GM23338 (cell line): ENCODE measurements around the gene CDH19. TPM values are rescaled to one million over a fixed set of nuclear protein-coding genes. Genes with fewer than 3 reads are reported as not detected.

ENCODE experiments used
- ATAC-seq: fragments of 200-7000 bp; cut with Tn5 transposase; 3 replicates; pipeline ENCODE4 v1.9.1; 2020
- DNase-seq: peaks from one replicate; pipeline ENCODE4 v3.0.0-alpha.2; 2015; ENCODE audit warnings: low spot score
- H2AFZ ChIP-seq: fragments of 200-600 bp; sonication (generic); 2 replicates; pipeline ENCODE4 v1.8.0; 2016; ENCODE audit warnings: antibody characterized with exemption, mild to moderate bottlenecking, moderate library complexity
- H3F3A ChIP-seq: fragments of 200-600 bp; sonication (generic); replicated peaks from 2 replicates; pipeline ENCODE4 v1.8.0; 2017; ENCODE audit warnings: antibody characterized with exemption, mixed run types, low read depth
- H3K27ac ChIP-seq: fragments of 200-600 bp; sonication (generic); 2 replicates; pipeline ENCODE4 v1.6.1; 2016; ENCODE audit warnings: low read depth
- H3K27me3 ChIP-seq: fragments of 200-600 bp; sonication (generic); 2 replicates; pipeline ENCODE4 v1.8.0; 2016; ENCODE audit warnings: mild to moderate bottlenecking, mixed run types, moderate library complexity; ENCODE audit not compliant: insufficient read depth
- H3K36me3 ChIP-seq: fragments of 200-600 bp; sonication (generic); 2 replicates; pipeline ENCODE4 v1.8.0; 2016; ENCODE audit warnings: mild to moderate bottlenecking; ENCODE audit not compliant: insufficient read depth
- H3K4me1 ChIP-seq: fragments of 200-600 bp; sonication (generic); 2 replicates; pipeline ENCODE4 v1.8.0; 2016; ENCODE audit warnings: mild to moderate bottlenecking, moderate library complexity; ENCODE audit not compliant: insufficient read depth
- H3K4me2 ChIP-seq: fragments of 200-600 bp; sonication (generic); 2 replicates; pipeline ENCODE4 v1.7.1; 2017; ENCODE audit warnings: mixed run types
- H3K4me3 ChIP-seq: fragments of 200-600 bp; sonication (generic); 2 replicates; pipeline ENCODE4 v1.6.1; 2016; ENCODE audit warnings: mixed run types
- H3K79me2 ChIP-seq: fragments of 200-600 bp; sonication (generic); replicated peaks from 2 replicates; pipeline ENCODE4 v1.8.0; 2017; ENCODE audit warnings: mild to moderate bottlenecking; ENCODE audit not compliant: insufficient read depth
- H3K9me2 ChIP-seq: fragments of 200-600 bp; sonication (generic); 2 replicates; pipeline ENCODE4 v1.8.0; 2017; ENCODE audit not compliant: insufficient read depth
- H4K20me1 ChIP-seq: fragments of 200-600 bp; sonication (generic); replicated peaks from 2 replicates; pipeline ENCODE4 v1.8.0; 2017; ENCODE audit warnings: mild to moderate bottlenecking; ENCODE audit not compliant: insufficient read depth
- H3K27ac Mint-ChIP-seq: 2 replicates; pipeline ENCODE4 v1.8.0; 2020; ENCODE audit warnings: inconsistent platforms, mild to moderate bottlenecking, moderate library complexity, mixed read lengths
- H3K27me3 Mint-ChIP-seq: 3 replicates; pipeline ENCODE4 v1.8.0; 2022; ENCODE audit warnings: low read depth, mild to moderate bottlenecking, moderate library complexity, mixed read lengths, inconsistent platforms; ENCODE audit not compliant: insufficient read depth, poor library complexity
- H3K36me3 Mint-ChIP-seq: 3 replicates; pipeline ENCODE4 v1.8.0; 2021; ENCODE audit warnings: low read depth, mild to moderate bottlenecking, inconsistent platforms, moderate library complexity, mixed read lengths
- H3K4me1 Mint-ChIP-seq: 3 replicates; pipeline ENCODE4 v1.8.0; 2020; ENCODE audit warnings: mild to moderate bottlenecking, inconsistent platforms, mixed read lengths
- H3K4me3 Mint-ChIP-seq: 3 replicates; pipeline ENCODE4 v1.8.0; 2021; ENCODE audit warnings: moderate library complexity, mild to moderate bottlenecking, inconsistent platforms, mixed read lengths
- H3K9me3 Mint-ChIP-seq: 3 replicates; pipeline ENCODE4 v1.8.0; 2020; ENCODE audit warnings: moderate library complexity, mild to moderate bottlenecking, inconsistent platforms, mixed read lengths
- ETS1 ChIP-seq: IDR thresholded peaks from 2 replicates; pipeline ENCODE4 v1.6.1; 2016; ENCODE audit warnings: antibody characterized with exemption
- NANOG ChIP-seq: IDR thresholded peaks from 2 replicates; pipeline ENCODE4 v1.6.1; 2016; ENCODE audit warnings: antibody characterized with exemption, borderline replicate concordance
- POLR2AphosphoS5 ChIP-seq: IDR thresholded peaks from 2 replicates; pipeline ENCODE4 v1.6.1; 2016; ENCODE audit warnings: antibody characterized with exemption, low read depth
- ZNF114 ChIP-seq: fragments of 250-450 bp; sonication (Bioruptor Pico); IDR thresholded peaks from 2 replicates; pipeline ENCODE4 v1.5.0; 2020; ENCODE audit warnings: mild to moderate bottlenecking, moderate library complexity
- ZNF331 ChIP-seq: fragments of 250-450 bp; sonication (Bioruptor Pico); IDR thresholded peaks from 2 replicates; pipeline ENCODE4 v1.5.0; 2020; ENCODE audit warnings: low read depth, mild to moderate bottlenecking, moderate library complexity
- ZNF462 ChIP-seq: fragments of 250-450 bp; sonication (Bioruptor Pico); IDR thresholded peaks from 2 replicates; pipeline ENCODE4 v1.5.0; 2020; ENCODE audit warnings: mild to moderate bottlenecking, moderate library complexity
- polyA plus RNA-seq: library from polyadenylated mRNA; unstranded; fragments of >200 nt; fragmentation: Nextera tagmentation; extraction: Ambion mirVana; gene quantifications from 2 replicates; pipeline ENCODE4 v1.2.1, GENCODE V29; 2016
- total RNA-seq: library from RNA; depleted of rRNA; stranded (reverse); fragments of >200 nt; shearing (Covaris generic); gene quantifications from 2 replicates; pipeline ENCODE4 v1.2.3, GENCODE V29; 2014

CDH19 gene
- total and polyA plus RNA-seq, 2 experiments from 2014 or later, result 0.03 TPM

- no peaks in the 10 kb centered on the region for H4K20me1 ChIP-seq
- ATAC-seq, result no peak
- no peaks in the 10 kb centered on the region for H3K36me3 ChIP-seq
- Mint-ChIP-seq H3K27me3 (no peaks in the 10 kb centered on the region), H3K4me3 (no peak overlapping the region), H3K36me3 (no peaks in the 10 kb centered on the region), H3K27ac (no peak overlapping the region), H3K4me1 (peaks cover 11% of the 10 kb centered on the region; the same call in 2 of the 3 replicates), H3K9me3 (no peaks in the 10 kb centered on the region)
- no peaks in the 10 kb centered on the region for H3K27me3 ChIP-seq
- H3K4me3 ChIP-seq, result no peak overlapping the region
- H3F3A ChIP-seq, result no peaks in the 10 kb centered on the region
- H3K79me2 ChIP-seq, result no peaks in the 10 kb centered on the region
- H3K4me1 ChIP-seq, result peaks cover 7% of the 10 kb centered on the region
- no peak for DNase-seq
- no peak overlapping the region for H2AFZ ChIP-seq
- TF ChIP-seq ETS1, result no peak
- no peak for TF ChIP-seq NANOG
- no peak for TF ChIP-seq ZNF114 (CRISPR knock-in tag)
- TF ChIP-seq ZNF331 (CRISPR knock-in tag), result no peak
- no peak for TF ChIP-seq POLR2AphosphoS5
- TF ChIP-seq ZNF462 (CRISPR knock-in tag), result no peak
- no peaks in the 10 kb centered on the region for H3K9me2 ChIP-seq
- H3K27ac ChIP-seq, result no peak overlapping the region
- no peak overlapping the region for H3K4me2 ChIP-seq
These were observed 92.6 kb downstream of the CDH19 start for GRCh38 chr18:66511289-66511688.
